Stimulated activated CD4-positive, alpha-beta T cell treated with anti-CD3 and anti-CD28 coated beads, Interleukin-15, amount 100 ng/mL, for 48 hours (primary cell): Measurements from ENCODE around the gene MACROD2.
"Not testable (repeated sequence)": the region's sequence is repeated elsewhere in the genome, so short reads cannot be mapped to it uniquely, and the experiment has no call there.

Source experiments
- DNase-seq, 2 donors: peaks; one replicate each; pipeline ENCODE4 v3.0.0-alpha.2; 2020; ENCODE audit warnings: low read depth in 2 of 2

The MACROD2 gene

GRCh38 chr20:14989535-14990290 is 994.4 kb downstream of the MACROD2 start:
- no peak for DNase-seq

DNA sequence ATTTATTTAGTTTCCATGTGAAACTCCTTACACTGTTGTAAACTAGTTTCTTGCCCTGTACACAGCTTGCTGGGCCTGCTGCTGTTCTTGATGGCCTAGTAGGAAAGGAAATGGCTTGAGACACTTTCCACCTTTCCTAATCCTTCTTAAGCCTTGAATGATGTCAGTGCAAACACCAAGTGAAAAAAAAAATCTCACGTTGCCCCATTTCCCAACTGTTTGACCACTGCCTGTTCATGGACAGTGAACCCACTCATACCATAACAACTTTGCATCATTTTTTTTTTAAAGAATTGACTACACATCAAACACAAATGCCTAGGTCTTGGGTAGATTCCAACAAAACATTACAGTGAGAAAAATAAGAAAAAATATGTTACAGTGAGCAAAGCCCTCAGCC is 995.7 kb downstream of the MACROD2 start:
- no peak for DNase-seq

DNA sequence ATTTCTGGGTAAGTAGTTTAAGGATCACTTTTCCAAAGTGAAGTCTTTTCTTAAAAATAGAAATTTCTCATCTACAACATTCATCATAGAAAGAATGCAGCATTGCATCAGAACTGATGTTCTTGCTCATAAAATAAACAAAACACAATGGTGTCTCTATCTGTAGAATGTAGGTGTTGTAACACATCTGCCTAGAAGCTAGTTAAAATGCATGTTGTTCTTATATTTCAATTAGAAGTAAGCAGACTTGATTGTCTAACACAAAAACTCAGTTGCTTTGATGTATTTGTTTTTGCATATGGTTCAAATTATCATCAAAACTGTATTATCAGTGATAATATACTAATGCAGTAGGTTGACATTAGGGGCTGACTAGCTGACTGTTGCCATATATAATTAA is 996.8 kb downstream of the MACROD2 start:
- DNase-seq, result no peak

GRCh38 chr20:14992961-14993360 is 997.6 kb downstream of the MACROD2 start:
- DNase-seq, result no peak

DNA sequence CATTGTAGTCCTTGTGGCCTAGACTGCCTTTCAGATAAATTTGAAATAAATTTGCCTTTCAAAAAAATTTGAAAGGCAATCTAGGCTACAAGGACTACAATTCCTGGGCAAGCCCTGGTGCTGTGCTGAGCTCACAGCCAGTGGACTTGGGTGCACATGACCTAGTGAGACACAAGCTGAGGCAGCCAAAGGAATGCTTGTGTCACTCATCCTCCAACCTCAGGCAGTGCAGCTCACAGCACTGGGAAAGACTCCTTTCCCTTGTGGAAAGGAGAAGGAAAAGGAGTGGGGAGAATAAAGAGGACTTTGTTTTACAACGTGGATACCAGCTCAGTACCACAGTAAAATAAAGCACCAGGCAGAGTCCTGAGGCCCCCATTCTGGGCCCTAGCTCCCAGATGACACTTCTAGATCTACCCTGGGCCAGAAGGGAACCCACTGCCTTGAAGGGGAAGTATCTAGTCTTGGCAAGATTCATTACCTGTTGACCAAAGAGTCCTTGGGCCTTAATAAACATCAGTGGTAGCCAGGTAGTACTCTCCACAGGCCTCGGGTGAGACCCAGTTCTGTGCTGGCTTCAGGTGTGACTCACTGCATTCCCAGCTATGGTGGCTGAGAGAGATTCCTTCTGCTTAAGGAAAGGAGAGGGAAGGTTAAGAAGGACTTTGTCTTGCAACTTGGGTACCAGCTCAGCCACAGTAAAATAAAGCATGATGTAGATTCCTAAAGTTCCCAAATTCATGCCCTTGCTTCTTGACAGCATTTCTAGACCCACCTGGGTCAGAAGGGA is 1001.8 kb downstream of the MACROD2 start:
- DNase-seq, result no peak

GRCh38 chr20:14997791-14998190 is 1002.5 kb downstream of the MACROD2 start:
- DNase-seq, result no peak

DNA sequence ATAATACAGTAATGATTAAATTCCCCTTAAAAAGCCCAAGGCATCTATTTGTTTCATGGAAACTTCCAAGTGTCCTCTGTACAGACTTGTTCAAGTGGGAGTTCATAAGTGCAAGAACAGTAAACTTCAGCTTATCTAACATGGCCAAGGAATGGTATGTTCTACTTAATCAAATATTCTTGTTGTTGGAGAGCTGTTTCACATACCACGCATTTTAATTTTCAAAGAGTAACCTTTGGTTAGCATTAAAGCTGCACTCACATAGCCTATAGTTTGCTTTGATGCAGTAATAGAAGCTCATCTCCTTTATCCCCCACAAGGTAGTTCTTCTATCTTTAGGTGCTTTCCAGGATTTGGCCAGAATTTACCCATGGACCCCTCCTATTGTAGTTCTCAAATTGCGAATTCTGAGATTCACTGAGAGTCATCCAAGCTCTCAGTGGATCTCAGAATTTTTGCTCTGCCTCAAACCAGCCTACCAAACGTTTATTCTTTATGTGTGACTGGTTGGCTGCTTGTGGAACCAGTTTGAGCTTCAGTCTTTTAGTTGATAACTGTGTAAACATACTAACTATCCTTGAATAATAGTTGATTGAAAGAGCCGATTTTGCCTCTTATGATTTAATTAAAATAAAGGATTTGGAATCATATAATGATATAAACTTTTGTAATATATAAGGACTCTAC is 1010.1 kb downstream of the MACROD2 start:
- no peak for DNase-seq

DNA sequence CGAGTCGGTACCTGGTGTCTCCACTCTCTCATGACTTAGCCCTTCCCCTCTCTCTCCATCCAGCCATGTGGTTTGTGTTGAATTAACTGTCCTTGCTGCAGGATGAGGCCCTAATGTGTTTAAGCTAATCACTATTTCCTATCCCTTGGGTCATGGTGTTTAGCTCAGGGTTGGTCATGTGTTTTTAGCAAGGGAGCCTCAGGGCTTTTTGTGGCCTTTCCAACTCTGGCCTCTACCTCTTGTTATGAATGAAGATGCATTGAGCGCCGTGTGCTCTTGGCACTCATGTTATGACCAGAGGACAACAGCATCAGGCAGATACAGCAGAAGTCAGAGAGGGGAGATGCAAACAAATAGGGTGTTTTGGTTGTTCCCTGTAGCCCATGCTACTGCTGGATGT is 1016.3 kb downstream of the MACROD2 start:
- no peak for DNase-seq

GRCh38 chr20:15012566-15012965 is 1017.2 kb downstream of the MACROD2 start:
- DNase-seq, result no peak

DNA sequence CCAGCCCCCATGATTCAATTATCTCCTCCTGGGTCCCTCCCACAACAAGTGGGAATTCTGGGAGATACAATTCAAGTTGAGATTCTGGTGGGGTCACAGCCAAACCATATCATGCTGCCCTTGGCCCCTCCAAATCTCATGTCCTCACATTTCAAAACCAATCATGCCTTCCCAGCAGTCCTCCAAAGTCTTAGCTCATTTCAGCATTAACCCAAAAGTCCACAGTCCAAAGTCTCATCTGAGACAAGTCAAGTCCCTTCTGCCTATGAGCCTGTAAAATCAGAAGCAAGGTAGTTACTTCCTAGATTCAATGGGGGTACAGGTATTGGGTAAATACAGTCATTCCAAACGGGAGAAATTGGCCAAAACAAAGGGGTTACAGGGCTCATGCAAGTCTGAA is 1021.6 kb downstream of the MACROD2 start:
- not testable (repeated sequence) for DNase-seq

DNA sequence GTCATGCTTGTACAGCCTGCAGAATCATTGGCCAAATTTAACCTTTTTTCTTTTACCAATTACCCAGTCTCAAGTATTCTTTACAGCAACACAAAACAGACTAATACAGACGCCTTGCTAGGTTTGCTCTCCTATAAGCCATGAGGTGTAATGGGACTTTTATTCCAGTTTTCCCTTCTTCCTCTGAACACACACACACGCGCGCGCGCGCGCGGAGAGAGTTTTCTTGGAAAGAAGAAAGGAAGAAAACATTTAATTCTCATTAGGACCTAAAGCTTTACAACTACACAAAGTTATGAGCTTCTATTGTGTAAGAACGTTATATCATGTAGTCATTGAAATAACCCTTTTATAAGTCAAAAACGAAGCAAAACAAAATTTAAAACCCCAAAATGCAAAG is 1023.6 kb downstream of the MACROD2 start:
- no peak for DNase-seq

- DNase-seq, result no peak
Measured at GRCh38 chr20:15020845-15021244, 1025.5 kb downstream of the MACROD2 start.

DNA sequence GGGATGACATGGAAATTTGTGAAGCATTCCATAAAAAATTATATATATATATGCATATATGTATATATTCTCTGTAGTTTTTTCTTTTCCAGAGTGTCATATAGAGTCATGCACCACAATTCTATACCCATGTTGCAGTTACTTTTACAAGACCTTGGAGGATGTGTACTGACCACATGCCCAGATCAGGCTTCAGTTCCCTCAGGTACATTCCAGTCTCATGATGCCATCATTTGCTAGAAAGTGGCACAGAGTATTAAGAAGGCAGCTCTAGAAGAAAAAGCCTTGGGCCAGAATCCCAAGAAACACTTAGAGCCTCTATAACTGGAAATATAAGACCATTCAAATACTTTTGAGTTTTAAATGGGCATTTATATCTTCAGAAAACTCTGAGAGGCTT is 1027.6 kb downstream of the MACROD2 start:
- DNase-seq, result no peak

DNA sequence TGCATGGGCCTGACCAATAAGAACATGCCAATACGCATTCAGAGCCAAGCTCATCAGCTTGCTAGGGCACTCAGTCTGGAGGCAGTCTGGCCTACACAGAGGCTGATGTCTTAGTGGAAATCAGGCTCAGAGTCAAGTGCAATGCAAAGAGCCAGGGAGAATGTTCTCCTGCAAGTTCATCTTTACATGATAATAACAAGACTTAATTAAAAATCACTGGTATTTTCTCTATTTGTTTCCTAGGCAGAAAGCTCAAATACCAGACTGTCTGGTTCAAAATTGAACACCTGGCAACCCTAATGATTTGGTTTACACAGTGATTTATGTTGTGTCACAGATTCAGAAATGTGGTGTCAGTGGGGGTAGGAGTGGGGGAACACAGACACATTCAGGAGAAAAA is 1031.4 kb downstream of the MACROD2 start:
- DNase-seq, result no peak

GRCh38 chr20:15030826-15031225 is 1035.5 kb downstream of the MACROD2 start:
- DNase-seq, result no peak

GRCh38 chr20:15031546-15032351 is 1036.4 kb downstream of the MACROD2 start:
- no peak for DNase-seq

DNA sequence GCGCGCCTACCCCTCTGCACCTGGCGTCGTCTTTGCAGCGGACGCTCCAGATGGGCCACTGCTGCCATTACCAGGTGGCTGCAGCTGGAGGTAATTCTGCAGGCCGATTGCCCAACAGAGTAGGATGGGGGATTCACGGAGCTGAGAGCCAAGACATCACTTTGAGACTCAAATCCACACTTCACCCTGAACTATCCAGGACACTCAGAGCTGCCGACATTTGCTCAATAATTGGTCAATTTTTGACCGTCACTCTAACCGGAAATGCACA is 1037.0 kb downstream of the MACROD2 start:
- DNase-seq, result no peak

GRCh38 chr20:15033269-15033668 is 1038.0 kb downstream of the MACROD2 start:
- DNase-seq, result no peak

GRCh38 chr20:15033891-15034290 is 1038.6 kb downstream of the MACROD2 start:
- no peak for DNase-seq

- no peak for DNase-seq
Measured at GRCh38 chr20:15036948-15037347, 1041.6 kb downstream of the MACROD2 start.

GRCh38 chr20:15039088-15039752 is 1043.9 kb downstream of the MACROD2 start:
- no peak for DNase-seq

GRCh38 chr20:15042723-15043122 is 1047.4 kb downstream of the MACROD2 start:
- no peak for DNase-seq
